ENCODE measurements around the gene ASXL1.
"Not testable (repeated sequence)": the region's sequence is repeated elsewhere in the genome, so short reads cannot be mapped to it uniquely, and the experiment has no call there.

ASXL1 gene

GRCh38 chr20:32357869-32358631 is at the start of gene ASXL1:
Gene ASXL1 (plus strand): TSS chr20:32358331. CDS start chr20:32358776, 445 bp downstream.
- peak; percentile 93 for DNase-seq

GRCh38 chr20:32312718-32313424 is 45.3 kb upstream of the ASXL1 start:
- DNase-seq: no peak

GRCh38 chr20:32314768-32315167 is 43.4 kb upstream of the ASXL1 start:
- no peak for DNase-seq

GRCh38 chr20:32315399-32315798 is 42.7 kb upstream of the ASXL1 start:
- DNase-seq: no peak

- no peak for DNase-seq
Measured at GRCh38 chr20:32315891-32316290, 42.2 kb upstream of the ASXL1 start.

- DNase-seq: no peak
Measured at GRCh38 chr20:32316667-32317066, 41.5 kb upstream of the ASXL1 start.

- no peak for DNase-seq
Measured at GRCh38 chr20:32319100-32319499, 39.0 kb upstream of the ASXL1 start.

- DNase-seq: no peak
Measured at GRCh38 chr20:32320305-32320704, 37.8 kb upstream of the ASXL1 start.

GRCh38 chr20:32321390-32321789 is 36.7 kb upstream of the ASXL1 start:
- DNase-seq: no peak

- not testable (repeated sequence) for DNase-seq
Measured at GRCh38 chr20:32322260-32322659, 35.9 kb upstream of the ASXL1 start.

- not testable (repeated sequence) for DNase-seq
Measured at GRCh38 chr20:32323761-32324160, 34.4 kb upstream of the ASXL1 start.

- no peak for DNase-seq
Measured at GRCh38 chr20:32325706-32326503, 32.2 kb upstream of the ASXL1 start.

- no peak for DNase-seq
Measured at GRCh38 chr20:32326504-32326845, 31.7 kb upstream of the ASXL1 start.

GRCh38 chr20:32327087-32327681 is 30.9 kb upstream of the ASXL1 start:
- no peak for DNase-seq

GRCh38 chr20:32329817-32330554 is 28.1 kb upstream of the ASXL1 start:
- DNase-seq: no peak

- DNase-seq: no peak
Measured at GRCh38 chr20:32330555-32330897, 27.6 kb upstream of the ASXL1 start.

- no peak for DNase-seq
Measured at GRCh38 chr20:32332614-32333013, 25.5 kb upstream of the ASXL1 start.

GRCh38 chr20:32333181-32333987 is 24.7 kb upstream of the ASXL1 start:
- DNase-seq: no peak

GRCh38 chr20:32333988-32334885 is 23.9 kb upstream of the ASXL1 start:
- no peak for DNase-seq

- DNase-seq: no peak
Measured at GRCh38 chr20:32336918-32337347, 21.2 kb upstream of the ASXL1 start.

All from DMS 273 treated with DMSO at 0.1 percent for 48 hours (cell line).